CD4-positive, alpha-beta T cell treated with Interleukin-10 for 1 hour (primary cell): Measurements from ENCODE around the gene BCL2L2.
"Not testable (repeated sequence)": the region's sequence is repeated elsewhere in the genome, so short reads cannot be mapped to it uniquely, and the experiment has no call there.

Experiments used
- DNase-seq: peaks from one replicate; pipeline ENCODE4 v3.0.0-alpha.2; 2020

Gene BCL2L2, protein sequence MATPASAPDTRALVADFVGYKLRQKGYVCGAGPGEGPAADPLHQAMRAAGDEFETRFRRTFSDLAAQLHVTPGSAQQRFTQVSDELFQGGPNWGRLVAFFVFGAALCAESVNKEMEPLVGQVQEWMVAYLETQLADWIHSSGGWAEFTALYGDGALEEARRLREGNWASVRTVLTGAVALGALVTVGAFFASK

GRCh38 chr14:23306412-23307145 lies at the start of gene BCL2L2:
TSS of gene BCL2L2 (plus strand) at chr14:23306833. CDS start at chr14:23307768, 935 bp downstream.
- no peak for DNase-seq

DNA sequence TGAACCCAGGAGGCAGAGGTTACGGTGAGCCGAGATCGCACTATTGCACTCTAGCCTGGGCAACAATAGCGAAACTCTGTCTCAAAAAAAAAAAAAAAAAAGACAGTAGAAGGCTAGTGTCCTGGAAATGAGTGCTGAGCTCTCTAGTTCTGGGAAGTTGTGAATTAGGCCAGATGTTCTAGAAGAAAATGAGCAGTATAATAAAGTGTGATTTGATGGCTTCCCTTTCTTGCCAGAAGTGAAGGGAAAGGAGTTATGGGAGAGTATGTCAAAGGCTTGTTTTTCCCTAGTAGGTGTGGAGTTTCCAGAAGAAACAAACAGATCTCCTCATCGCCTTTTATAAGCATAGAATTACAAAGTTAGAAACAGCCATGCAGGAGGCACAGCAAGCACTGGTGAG lies 48.4 kb upstream of the BCL2L2 start:
- no peak for DNase-seq

GRCh38 chr14:23259426-23259825 lies 47.2 kb upstream of the BCL2L2 start:
- no peak for DNase-seq

- not testable (repeated sequence) for DNase-seq
Measured at GRCh38 chr14:23260849-23261248, 45.8 kb upstream of the BCL2L2 start.

- DNase-seq = no peak
Measured at GRCh38 chr14:23269193-23269592, 37.4 kb upstream of the BCL2L2 start.

- no peak for DNase-seq
Measured at GRCh38 chr14:23275412-23275811, 31.2 kb upstream of the BCL2L2 start.

GRCh38 chr14:23277189-23277588 lies 29.4 kb upstream of the BCL2L2 start:
- DNase-seq = no peak

- DNase-seq = not testable (repeated sequence)
Measured at GRCh38 chr14:23277928-23278327, 28.7 kb upstream of the BCL2L2 start.

DNA sequence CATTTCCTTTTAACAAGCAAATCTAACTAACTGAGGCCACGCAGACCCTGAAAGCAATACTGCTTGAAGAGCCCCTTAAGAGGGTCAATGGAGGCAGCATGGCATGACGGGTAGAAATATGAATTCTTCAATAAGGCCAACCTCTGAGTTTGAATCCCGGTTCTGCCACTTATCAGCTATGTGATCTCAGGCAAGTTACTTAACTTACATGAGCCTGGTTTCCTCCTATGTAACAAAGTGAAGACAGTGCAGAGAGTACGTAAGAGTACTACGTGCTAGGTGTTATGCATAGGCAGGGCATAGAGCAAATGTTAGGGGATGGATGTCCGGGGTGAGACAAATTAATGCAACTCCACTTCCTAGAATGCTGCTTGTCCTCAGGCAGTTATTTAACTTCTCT lies 25.4 kb upstream of the BCL2L2 start:
- no peak for DNase-seq

DNA sequence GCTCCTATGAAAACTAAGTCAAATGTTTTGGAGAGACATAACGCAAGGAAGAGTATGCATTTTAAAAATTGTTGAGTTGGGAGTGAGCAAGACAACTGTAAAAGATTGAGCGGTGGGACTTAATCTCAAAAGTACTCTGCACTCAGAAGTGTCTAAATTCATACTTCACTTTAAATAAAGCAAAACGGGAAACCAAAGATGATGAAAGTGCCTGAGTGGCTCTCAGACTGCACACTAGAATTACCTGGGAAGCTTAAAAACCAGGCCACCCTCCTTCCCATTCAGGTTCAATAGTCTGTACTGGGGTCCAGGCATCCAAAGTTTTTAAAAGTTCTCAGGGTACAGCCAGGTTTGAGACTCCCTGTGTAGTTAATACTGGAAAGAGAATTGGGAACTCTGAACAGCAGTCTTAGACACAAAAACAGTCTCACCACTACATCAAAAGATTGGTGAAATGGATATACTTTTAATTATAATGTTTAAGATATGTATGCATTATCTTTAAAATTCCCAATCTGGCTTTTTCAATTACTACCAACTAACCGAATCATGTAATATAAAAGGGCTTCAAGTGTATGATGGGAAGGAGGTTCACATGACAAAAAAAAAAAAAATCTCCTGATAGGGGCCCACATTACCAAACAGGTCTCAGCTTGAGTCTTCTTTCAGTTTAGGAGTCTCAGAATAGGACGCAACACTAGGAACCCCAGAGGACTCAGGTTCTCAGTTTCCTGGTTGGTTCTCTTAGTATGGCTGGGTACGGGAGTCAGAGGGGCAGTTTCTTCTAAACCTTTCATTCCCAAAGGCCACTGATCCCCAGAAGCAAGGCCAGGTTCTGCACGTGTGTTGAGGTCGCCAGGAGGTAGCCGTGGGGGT lies 21.7 kb upstream of the BCL2L2 start:
- no peak for DNase-seq

- no peak for DNase-seq
Measured at GRCh38 chr14:23285530-23286019, 21.1 kb upstream of the BCL2L2 start.

- peak; percentile 97 for DNase-seq
Measured at GRCh38 chr14:23286020-23286901, 20.4 kb upstream of the BCL2L2 start, which contains the start of gene HOMEZ. TSS of gene HOMEZ (minus strand) at chr14:23286132. CDS start at chr14:23285952, 180 bp downstream.

- DNase-seq = no peak
Measured at GRCh38 chr14:23286902-23287479, 19.6 kb upstream of the BCL2L2 start.

DNA sequence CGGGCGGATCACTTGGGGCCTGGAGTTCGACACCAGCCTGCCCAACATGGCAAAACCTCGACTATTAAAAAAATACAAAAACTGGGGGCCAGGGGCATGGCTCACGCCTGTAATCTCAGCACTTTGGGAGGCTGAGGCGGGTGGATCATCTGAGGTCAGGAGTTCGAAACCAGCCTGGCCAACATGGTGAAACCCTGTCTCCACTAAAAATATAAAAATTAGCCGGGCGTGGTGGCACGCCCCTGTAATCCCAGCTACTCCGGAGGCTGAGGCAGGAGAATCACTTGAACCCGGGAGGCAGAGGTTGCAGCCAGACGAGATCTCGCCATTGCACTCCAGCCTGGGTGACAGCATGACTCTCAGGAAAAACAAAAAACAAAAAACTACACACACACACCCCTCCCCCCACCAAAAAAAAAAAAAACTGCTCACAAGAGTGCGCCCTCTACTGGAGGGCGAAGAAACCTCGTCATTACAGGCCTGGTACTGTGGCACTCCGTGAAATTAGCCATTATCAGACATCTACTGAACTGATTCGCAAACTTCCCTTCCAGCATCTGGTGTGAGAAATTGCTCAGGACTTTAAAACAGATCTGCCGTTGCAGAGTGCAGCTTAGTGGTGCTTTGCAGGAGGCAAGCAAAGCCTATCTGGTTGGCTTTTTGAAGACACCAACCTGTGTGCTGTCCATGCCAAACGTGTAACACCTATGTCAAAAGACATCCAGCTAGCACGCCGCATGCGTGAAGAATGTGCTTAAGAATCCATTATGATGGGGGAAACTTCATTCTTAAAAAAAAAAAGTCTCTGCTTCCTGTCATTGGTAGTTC lies 11.7 kb upstream of the BCL2L2 start:
- peak; percentile 75 for DNase-seq

DNA sequence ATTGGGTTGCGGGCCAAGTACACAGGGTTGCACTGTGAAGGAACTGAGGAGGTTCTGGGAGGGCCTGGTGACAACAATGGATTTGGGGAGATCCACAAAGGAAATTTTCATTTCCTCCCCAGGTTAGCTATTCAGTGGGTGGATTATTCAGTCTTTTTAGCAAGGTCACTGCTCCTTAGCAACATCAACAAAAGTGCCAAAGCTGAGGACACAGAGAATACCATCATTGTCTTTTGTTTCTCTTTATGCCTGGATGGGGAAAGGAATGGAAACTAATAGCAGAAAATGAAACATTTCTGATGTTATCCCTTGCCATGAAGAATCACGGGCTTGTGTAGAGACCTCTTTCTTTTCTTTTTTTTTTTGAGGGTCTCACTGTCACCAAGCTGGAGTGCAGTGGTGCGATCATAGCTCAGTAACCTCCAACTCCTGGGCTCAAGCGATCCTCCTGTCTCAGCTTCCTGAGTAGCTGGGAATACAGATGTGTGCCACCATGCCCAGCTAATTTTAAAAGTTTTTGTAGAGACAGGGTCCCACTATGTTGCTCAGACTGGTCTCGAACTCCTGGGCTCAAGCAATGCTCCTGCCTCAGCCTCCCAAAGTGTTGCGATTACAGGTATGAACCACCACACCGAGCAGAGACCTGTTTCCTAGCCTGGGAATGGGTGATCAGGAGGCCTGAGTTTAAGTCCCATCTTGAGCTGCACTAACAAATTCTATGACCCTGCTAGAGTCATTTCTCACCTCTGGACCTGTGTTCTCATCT lies 10.4 kb upstream of the BCL2L2 start:
- DNase-seq = no peak

- DNase-seq = no peak
Measured at GRCh38 chr14:23297096-23297495, 9.5 kb upstream of the BCL2L2 start.

- DNase-seq = no peak
Measured at GRCh38 chr14:23297611-23298277, 8.9 kb upstream of the BCL2L2 start.

GRCh38 chr14:23299211-23299957 lies 7.2 kb upstream of the BCL2L2 start:
- peak; percentile 51 for DNase-seq
